G401 (cell line): ENCODE results near the gene RANBP9. TPM values are rescaled to one million over a fixed set of nuclear protein-coding genes. Genes with fewer than 3 reads are reported as not detected.

Source experiments
- DNase-seq: peaks from one replicate; pipeline ENCODE4 v3.0.0-alpha.2; 2015; ENCODE audit warnings: low spot score
- in situ Hi-C: cut with HindIII; loops from 2 replicates; pipeline ENCODE4 v1.10.0; 2016; ENCODE audit warnings: low sequenced_read_pairs, mixed read lengths
- total RNA-seq: library from RNA; depleted of rRNA; stranded (reverse); fragments of >200 nt; shearing (Covaris generic); gene quantifications from 2 replicates; pipeline ENCODE4 v1.2.3, GENCODE V29; 2014

Gene RANBP9
- total RNA-seq, 1 experiment from 2014 or later, result 36.3 TPM

DNA sequence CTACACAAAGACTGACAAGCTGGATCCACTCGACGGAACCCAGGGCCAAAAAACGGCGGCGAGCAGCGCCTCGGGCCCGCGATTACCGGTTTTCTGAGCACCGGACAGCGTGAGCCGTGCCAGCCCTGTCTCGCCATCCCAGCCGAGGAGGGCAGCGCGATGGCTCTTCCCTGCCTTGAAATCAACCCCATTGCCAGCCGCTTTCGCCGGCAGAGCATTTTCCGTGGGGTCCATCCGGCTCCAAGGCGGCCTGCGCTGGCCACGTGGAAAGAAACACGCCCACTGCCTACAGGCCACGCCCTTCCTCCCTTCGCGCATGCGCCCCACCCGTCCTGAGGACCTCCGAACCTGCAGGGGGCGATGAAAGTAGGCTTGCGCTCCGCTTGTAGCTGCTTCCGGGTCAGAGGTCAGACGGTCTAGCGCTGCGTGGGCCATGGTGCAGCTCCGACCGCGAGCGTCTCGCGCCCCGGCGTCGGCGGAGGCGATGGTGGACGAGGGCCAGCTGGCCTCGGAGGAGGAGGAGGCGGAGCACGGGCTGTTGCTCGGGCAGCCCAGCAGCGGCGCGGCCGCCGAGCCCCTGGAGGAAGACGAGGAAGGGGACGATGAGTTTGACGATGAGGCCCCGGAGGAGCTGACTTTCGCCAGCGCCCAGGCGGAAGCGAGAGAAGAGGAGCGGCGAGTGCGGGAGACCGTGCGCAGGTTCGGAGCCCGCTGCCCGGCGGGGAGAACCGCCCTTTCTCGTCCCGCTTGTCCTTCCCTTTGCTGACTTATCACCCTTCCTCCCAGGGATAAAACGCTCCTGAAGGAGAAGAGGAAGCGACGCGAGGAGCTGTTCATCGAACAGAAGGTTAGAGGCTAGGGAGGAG, 96.5 kb downstream of the RANBP9 start, which contains the start of gene NOL7:
Gene NOL7 (plus strand): TSS at position 410 of the 866 bp plus-strand sequence. CDS start 24 bp downstream, at position 434.
- in situ Hi-C loops, result no loop called here

DNA sequence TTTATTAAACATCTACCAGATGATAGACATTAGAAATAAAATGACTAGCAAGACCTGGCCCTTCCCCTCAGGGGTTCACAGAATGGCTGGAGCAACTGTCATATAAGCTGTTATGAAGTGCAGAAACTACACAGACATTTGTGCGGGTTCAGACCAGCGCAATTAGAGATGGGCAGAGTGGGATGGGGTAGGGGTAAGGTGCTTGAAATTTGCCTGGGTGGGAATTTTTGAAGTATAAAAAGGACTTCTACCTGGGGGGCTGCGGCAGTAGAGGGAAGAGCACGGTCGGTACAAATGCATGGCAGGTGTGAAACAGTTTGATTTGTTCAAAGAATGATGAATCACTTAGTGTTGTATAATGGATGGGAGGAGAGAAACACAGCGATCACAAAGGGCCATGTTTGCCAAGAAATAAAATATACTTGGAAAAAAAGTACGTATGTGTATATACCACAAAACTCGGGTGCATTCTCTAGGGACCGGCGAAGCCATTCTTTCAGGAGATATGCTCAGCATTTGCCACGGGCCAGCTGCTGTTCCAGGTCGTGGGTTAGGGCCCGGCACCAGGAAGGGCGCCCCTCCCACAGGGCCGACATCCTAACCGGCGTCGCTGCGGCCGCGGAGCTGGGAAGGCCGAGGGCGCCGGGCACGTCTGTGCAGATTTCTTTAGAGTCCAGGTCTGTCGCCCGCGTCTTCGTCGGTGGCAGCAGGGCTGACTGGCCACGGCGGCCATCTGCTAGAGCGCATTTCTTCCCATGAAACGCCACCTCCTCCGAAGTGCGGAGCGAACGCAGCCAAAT, 97.3 kb downstream of the RANBP9 start:
- in situ Hi-C loops, result no loop called here
- no peak for DNase-seq

More for the DNA sequence above, 96.5 kb downstream of the RANBP9 start, which contains the start of gene NOL7:
- DNase-seq, result peak; percentile 96

DNA sequence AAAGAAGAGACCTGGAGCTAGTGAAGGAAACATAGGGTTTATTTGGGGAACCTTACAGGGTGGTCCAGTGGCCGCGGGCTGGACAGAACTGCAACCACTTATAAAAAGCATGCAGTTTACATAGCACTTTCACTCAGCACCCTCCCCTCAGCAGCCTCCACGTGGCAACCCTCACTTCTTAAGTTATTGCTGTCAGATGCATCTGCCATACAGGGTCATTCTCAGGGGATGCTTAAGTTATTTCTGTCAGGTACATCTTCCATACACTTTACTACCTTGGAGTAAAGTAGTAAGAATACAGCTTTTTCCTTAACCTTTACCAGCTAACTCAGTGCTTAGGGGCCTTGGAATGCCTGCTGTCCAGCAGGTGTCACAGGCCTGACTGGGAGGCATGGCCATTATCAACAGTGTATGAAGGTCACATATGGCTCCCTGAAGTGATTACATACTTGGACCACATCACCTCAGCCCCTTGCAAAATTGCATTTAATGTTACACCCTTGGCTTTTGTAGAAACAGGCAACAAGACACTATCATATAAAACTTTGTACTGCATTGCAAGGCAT, 98.5 kb downstream of the RANBP9 start:
- in situ Hi-C loops, result no loop called here
- no peak for DNase-seq

DNA sequence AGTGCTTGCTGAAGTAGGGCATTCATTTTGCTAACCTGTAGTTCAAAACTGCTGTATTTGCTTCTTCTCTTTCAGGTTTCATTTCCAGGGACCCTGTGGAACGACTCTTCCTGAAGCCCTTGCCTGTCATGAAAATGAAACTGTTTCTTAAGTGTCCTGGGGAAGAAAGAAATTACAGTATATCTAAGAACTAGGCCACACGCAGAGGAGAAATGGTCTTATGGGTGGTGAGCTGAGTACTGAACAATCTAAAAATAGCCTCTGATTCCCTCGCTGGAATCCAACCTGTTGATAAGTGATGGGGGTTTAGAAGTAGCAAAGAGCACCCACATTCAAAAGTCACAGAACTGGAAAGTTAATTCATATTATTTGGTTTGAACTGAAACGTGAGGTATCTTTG, 99.9 kb downstream of the RANBP9 start:
- in situ Hi-C loops, result no loop called here
- DNase-seq, result no peak

DNA sequence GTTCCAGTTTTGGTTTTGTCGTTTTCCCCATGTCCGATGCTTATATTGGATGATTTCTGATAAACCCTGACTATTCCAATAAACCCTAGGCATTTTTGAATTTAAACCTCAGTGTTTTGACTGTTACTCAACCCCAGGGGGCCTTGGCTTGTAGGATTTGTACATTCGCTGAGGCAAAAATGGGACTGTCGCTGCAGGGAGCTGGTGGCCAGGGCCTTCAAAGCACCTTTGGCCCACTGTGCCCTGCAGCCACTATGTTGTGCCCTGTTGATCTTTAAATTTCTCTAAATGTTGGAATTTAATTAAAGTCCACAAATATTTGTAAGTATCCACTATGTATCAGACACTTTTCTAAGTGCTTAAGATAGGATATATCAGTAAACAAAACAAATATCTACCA, 106.0 kb downstream of the RANBP9 start:
- no peak for DNase-seq
- in situ Hi-C loops, result no loop called here

DNA sequence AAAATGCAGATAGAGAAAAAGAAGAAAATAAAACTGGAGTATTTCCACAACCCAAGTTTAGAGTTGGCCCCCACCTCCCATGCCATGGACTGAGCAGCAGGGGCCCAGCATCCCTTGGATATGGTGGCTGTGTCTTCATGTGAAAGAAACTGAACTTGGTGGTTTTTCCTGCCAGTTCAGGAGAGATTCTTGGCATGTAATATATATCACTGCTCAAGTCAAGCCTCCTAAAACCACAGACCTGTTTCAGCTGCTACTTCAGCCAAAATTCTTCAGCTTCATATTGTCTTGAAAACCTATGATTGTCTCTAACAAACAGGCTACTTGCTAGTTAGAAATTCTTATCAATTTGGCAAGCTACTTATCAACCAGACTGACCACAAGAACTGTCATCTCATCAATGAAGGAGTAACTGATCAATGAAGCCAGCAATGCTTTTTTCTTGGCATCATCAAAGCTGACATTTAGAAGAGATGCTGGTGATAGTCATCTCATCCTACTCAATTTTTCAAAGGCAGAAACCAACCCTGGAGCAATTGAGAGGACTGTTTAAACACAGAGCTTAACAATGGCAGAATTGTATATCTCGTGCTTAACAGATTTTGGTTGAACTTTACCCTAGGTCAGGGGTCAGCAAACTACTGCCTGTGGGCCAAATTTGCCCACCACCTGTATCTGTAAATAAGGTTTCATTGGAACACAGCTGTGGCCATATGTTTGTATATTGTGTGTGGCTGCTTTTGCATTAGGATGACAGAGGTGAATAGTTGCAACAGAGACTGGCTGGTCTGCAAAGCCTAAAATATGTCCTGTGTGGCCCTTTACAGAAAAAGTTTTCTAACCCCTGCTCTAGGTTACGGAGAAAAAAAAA, 106.9 kb downstream of the RANBP9 start:
- in situ Hi-C loops, result no loop called here
- DNase-seq, result no peak

DNA sequence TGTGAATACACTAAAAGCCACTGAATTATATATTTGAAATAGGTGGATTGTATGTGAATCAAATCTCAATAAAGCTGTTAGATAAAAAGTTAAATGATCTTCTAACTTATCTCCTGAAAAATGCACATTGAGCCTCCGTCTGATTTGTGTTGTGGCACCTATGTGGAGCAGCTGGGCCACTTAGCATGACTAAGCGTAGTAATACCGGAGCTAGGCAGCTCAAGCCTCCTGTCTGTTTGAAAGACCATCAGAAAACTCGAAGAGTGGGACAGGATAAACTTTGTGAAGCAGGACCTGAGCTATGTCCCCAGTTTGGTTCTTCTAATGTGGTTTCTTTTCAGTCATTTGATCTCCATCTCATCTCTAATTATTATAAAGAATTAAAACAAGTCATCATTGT, 107.5 kb downstream of the RANBP9 start:
- no peak for DNase-seq
- in situ Hi-C loops, result no loop called here

DNA sequence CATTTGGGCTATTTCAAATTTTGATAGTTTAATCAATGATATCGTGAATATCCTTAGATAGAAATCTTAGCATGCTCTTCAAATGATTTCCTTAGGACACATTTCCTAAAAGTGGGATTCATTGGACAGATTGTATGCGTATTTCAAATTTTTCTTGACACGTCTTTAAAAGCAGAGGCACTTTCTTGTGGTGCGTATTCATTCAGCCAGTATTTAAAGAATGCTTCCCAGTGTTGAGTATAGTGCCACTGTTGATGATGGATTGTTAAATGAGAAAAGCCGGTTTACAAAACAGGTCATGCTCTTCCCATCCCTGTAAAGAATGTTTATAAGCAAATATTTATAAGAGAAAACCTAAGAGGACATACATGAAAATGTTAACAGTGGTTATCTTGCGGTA, 111.6 kb downstream of the RANBP9 start:
- in situ Hi-C loops, result no loop called here
- no peak for DNase-seq

DNA sequence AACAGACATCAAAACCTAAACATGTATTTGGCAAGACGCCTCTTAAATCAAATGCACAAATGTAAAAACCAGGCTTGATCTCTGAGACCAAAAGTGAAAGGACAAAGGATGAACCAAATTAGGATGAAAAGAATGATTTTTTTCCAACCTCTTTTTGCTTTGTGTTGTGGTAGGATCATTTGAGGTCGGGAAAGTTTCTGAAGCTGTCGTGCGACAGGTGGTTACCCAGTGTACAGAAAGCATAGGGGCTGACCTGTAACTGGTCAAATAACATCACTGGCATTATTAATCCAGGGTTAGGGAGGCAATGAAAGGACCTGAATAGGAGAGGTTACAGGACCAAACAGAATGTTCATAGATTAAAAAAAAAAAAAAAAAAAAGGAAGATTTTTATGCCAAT, 114.6 kb downstream of the RANBP9 start:
- in situ Hi-C loops, result no loop called here
- no peak for DNase-seq

DNA sequence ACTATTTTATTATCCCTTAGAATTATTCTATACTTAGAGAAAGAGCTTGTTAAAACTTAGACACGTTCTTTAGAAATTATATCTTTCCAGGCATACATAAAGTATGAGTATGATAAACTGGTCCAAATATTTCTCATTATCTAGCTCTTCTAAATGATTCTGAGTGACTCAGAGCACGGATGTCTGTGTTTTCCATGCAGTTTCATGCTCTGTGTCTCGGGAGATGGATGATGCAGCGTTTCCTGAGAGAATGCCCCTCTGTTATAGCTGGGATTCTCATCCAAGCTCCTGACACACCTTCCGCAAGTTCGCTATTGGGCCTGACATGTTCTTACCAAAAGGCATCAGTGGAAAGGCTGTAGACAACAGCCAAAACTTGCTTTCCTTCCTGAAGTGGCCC, 117.9 kb downstream of the RANBP9 start:
- in situ Hi-C loops, result no loop called here
- no peak for DNase-seq

DNA sequence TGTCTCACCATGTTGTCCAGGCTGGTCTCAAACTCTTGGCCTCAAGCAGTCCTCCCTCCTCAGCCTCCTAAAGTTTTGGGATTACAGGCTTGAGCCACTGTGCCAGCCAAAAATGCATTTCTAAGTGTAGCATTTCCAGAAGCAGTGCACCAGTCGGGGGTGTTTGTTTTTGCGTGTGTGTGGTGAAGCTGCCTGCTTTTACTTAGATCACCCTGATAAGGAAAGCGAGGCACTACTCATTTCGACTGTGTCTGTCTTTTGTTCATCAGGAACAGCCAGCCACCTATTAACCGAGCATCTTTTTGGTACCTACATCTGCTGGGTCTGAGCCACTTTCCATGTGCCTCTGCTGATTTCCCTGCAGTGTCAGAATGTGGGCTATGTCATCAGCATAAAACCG, 118.5 kb downstream of the RANBP9 start:
- DNase-seq, result no peak
- in situ Hi-C loops, result no loop called here

DNA sequence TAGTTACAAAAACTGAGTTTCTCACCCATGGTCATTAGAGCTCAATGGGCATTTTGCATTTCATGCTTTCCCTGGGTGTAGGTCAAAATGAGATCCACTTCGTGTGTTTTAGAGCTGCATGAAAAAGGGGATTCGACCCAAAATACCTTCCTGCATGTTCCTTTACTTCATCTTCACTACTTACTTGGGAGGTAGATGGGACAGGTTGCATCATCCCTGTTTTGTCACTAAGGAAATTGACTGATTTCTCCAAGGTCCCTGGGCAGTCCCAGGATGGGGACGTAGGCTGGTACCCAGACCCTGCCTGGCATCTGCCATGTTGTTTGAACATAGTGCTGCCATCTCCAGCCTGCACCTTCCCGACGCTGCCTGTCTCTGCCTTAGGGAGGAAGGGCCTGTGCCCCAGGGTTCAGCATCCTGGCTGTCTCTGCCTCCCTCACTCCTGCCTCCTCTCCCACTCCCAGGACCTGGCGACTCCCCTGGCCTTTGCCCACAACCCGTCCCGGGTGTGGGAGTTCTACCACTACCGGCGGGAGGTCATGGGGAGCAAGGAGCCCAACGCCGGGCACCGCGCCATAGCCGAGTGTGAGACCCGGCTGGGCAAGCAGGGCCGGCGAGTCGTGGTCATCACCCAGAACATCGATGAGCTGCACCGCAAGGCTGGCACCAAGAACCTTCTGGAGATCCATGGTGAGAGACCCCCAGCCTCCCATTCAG, 120.3 kb downstream of the RANBP9 start:
- DNase-seq, result no peak
- in situ Hi-C loops, result no loop called here

DNA sequence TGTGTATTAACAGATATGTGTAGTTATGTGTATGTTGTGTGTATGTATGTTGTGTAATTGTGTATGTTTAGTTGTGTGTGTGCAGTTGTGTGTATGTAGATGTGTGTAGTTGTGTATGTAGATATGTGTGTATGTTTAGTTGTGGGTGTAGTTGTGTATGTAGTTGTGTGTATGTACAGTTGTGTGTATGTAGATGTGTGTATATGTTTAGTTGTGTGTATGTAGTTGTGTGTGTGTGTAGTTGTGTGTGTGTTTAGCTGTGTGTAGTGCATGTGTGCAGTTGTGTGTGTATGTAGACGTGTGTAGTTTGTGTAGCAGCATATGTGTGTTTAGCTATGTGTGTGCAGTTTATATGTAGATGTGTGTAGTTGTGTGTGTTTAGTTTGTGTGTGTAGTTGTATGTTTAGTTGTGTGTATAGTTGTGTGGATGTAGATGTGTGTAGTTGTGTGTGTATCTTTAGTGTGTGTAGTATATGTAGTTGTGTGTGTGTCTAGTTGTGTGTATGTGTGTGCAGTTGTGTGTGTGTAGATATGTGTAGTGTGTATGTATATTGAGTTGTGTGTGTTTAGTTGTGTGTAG, 121.0 kb downstream of the RANBP9 start:
- in situ Hi-C loops, result no loop called here
- no peak for DNase-seq

DNA sequence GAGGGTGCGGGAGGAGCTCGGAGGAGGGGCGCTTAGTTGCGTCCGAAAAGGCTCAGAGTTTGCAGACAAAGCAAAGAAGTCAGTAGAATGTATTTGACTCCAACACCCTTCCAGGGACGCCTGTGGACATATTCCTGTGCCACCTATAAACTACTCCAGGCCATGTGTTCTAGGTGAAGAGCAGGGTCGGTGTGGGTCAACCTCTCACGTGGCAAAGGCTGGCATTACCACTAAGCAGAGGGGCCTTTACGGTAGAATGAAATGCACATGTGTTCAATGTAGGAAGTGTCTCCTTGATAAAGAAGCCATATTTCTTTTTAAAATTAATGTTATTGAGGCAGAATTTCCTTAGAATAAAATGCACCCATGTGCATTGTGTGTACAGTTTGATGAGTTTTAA, 121.8 kb downstream of the RANBP9 start:
- no peak for DNase-seq
- in situ Hi-C loops, result no loop called here

DNA sequence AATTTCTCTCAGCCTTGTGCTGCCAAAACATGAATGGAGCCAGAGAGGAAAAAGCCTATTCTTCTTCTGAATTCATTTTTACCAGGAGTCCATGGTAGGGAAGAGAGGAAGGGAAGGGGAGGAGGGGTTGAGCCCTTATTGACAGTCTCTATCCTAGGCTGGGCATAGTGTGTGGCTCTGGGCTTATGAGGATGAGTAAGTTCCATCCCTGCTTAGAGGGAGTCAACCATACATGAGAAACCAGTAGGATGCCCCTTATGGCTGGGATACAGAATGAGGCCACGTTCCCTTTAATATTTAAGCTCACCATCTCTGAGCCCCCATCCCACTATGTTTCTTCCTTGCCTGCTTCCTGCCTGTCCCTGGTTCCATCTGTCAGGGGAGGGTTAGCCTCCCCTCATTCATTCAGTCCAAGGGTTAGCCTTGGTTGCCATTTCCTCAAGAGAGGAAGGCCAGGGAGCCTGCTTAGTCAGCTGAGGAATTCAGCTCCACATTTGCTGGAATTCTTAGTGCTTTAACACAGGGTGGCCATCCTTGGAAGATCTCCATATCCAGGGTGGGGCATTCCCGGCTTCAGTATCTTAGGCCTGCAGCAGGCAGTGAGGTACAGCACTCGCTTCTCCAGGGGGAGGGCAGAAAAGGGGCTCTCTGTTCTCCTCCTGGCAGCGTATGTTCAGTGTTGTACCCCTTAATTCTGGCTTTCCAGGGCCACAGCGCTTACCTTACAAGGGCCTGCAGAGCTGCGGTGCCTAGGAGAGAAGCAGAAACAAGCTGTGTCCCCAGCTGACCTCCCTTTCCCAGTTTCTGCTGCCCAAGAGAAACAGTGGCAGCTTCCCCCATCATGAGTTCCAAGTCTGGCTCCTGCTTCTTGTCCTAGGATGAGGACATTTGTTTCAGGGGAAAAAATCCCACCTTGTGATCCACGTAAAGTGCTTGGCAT, 124.8 kb downstream of the RANBP9 start:
- DNase-seq, result no peak

DNA sequence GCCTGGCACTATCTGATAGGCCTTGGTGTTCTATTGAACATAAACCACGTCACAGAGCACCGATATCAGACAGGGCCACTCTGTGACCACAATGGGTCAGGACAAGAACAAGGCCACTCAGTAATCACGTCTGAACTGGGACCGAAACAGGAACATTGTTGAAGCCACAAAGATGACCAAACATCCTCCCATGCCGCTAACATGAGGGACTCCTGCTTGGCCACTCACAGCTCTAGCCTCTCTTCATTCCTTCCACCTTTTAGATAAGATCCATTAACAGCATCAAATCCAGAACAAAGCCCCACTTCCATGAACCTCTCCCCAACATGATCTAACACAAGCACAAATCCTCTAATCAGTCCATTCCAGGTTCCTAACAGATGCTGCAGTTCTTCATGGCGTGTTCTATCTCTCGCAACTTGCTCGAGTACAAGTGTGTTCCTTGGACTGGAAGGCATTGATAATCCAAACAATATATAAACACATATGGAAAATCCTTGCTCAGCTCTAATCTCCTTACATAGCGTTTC, 129.9 kb downstream of the RANBP9 start:
- in situ Hi-C loops, result no loop called here

More for the DNA sequence above, 124.8 kb downstream of the RANBP9 start:
- in situ Hi-C loops, result no loop called here

DNA sequence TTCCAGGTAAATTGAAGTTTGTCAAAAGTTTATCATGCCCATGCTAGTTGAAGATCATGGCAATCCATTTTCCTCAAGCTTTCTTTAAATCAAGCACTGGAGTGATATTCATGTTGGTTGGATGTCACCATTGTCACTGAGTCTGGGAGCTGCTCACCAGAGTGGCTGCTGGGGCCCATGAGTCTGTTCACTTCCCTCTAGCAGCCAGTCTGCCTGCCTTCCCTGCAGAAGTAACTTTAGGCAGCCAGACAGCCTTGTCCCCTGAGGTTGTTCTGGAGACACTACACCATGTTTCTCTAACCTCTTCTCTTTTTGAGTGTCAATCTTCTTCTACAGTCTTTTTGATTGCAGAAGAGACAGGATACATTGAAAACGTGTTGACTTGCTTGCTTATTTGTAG, 131.7 kb downstream of the RANBP9 start:
- DNase-seq, result no peak
- in situ Hi-C loops, result no loop called here

More for the DNA sequence above, 129.9 kb downstream of the RANBP9 start:
- DNase-seq, result no peak
